HS-27A (cell line): ENCODE measurements around the gene SHFL.

Experiments used
- DNase-seq: peaks from one replicate; pipeline ENCODE4 v3.0.0-alpha.2; 2012; ENCODE audit warnings: low read depth, missing footprints

The SHFL gene

DNA sequence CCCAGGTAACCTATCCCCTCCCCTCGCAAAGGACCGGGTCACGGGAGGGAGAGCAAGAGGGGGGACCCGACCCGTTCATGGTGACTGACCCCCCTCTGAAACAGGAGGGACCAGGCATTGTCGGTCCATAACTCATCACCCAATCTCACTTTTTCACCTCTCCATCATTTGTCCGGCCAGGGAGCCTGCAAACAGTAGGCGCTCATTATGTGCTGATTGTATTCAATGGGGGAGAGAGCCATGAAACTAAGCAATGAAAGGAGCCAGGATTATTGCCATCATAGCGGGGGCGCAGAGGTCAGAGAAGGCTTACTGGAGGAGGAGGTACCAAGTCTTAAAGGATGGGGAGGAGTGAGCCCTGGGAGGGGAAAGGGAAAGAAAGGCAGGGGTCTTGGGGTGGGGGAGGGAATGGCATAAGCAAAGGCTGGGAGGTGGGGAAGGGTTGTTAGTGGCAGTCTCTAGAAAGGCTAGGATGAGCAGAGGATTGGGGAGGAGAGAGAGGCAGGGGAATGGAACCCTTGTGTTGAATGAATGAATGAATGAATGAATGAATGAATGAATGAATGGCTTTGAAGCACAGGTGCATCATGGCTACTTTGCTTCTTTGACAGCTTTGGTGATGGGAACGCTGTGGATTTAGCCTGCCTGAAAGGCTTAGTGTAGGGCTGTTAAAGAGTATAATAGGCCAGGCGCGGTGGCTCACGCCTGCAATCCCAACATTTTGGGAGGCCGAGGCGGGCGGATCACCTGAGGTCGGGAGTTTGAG is 1.4 kb downstream of the SHFL start:
- DNase-seq = no peak

GRCh38 chr19:10088949-10089554 is 2.9 kb downstream of the SHFL start:
- DNase-seq = no peak

- DNase-seq = no peak
These were observed 3.8 kb downstream of the SHFL start for GRCh38 chr19:10089801-10090375.

GRCh38 chr19:10091370-10091687 is 5.2 kb downstream of the SHFL start:
- no peak for DNase-seq

DNA sequence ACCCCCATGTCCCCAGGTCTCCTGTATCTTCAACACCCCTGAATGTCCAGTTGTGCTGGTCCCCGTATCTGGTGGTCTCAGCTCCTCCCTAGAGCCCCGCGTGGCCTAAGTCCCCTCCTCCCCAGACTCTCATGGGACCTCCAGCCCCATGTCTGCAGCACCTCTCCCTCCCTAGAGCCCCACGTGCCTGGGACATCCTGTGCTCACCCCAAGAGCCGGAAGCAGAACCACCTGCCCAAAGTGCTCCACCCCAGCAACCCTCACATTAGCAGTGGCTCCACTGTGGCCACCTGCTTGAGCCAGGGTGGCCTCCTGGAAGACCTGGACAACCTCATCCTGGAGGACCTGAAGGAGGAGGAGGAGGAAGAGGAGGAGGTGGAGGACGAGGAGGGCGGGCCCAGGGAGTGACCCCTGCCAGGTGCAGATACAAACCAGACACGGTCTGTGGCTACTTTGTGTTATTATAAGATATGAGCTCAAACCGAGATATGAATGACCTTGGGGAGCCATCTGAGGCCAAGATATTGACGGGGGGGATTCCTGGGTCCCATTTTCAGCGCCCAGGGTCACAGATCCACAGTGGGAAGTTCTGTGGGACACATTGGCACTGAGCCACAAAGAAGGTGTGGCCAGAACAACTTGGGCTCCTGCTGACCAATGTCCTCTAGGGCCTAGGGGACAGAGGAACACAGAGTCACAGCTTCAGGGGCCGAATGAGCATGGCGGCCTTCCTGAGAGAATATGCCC is 6.0 kb downstream of the SHFL start:
- DNase-seq = no peak

DNA sequence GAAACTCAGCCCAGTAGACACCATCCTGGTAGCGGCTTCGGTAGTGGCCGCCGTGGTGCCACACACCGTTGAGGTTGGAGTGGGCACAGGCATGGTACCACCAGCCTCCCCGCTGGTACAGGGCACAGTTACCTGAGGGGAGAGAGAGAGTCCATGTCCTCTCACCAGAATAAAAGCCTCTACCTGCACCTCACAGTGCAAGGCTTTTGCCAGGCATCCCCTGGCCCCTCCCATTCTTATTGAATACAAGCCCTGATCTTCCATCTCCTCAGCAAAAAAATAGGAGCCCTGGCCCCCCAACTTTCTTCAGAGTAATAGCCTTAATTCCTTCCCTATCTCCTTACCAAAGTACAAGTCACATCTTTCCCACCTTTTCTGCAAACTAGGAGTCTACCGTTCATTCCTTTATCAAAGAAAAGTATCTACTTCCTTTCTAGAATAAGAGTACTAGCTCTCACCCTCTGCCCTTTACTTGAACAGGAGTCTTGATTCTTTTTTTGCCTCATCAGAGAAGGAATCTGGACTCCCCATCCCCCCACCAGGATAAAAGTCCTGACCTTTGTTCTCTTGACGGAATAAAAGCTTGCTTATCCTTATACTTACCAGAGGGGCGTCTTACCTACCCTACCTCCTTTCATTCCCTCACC is 6.7 kb downstream of the SHFL start:
- DNase-seq = no peak

GRCh38 chr19:10093295-10094186 is 7.4 kb downstream of the SHFL start:
- DNase-seq = no peak

DNA sequence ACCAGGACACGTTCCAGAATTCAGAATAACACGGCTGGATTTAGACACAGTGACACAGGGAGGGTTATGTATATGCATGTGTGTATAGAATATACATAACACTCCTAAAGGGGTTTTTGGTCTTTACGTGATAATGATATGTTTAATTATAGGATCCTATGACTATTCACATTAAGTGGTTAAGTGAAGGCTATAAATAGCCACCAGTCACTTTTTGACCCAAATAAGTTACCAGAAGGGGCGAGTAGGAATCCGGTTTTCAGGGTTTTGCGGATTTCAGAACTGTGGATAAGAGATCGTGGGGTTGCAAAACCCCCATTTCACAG is 9.5 kb downstream of the SHFL start:
- DNase-seq = no peak

GRCh38 chr19:10095948-10096614 is 10.0 kb downstream of the SHFL start:
- peak; percentile 59 for DNase-seq

DNA sequence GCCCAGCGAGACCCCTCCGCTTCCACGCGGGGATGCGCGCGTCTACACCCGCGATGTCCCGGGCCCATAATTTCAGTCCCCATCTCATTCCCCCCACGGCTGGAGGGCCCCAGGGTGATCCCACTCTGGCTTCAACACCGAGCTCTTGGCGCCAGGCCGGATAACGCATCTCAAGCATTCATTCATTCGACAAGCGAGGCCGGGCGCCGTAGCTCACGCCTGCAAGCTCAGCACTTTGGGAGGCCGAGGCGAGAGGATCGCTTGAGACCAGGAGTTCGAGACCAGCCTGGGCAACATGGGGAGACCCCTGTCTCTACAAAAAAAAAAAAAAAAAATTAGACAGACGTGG is 10.5 kb downstream of the SHFL start:
- DNase-seq = no peak

DNA sequence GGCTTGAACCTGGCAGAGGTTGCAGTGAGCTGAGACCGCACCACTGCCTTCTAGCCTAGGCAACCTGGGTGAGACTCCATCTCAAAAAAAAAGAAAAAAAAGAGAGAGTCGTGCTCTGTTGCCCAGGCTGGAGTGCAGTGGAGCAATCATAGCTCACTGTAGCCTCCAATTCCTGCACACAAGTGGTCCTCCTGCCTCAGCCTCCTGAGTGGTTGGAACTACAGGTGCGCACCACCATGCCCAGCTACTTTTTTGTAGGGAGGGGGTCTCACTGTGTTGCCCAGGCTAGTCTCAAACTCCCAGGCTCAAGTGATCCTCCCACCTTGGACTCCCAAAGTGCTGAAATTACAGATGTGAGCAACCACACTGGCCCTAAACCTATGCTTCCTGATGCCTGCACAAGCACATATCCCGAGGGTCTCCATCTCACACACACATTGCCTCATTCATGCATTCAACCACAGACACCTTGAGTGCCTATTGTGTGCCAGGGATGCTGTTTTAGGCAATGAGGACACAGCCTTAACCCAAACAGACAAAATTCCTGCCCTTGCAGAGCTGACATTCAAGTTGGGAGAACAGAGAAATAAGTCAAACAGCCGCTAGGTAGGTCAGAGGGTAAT is 14.2 kb downstream of the SHFL start:
- no peak for DNase-seq

DNA sequence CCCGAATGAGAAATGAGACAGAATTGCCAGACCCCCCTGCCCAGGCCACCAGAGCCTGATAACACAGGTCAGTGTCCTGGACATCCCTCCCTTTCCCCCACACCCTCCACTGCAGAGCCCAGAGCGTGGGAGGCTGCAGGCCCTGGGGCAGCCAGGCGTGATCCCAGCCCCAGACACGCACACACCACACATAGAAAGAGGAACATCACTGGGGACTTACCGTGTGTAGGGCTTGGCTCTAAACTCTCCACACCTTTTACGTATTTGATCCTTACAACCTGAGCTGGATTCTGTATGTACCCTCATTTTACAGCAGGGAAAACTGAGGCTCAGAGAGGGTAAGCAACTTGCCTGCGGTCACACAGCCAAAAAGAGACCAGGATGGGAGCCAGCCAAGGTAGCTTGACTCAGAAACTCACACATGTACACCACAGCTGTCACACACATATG is 16.7 kb downstream of the SHFL start:
- DNase-seq = no peak

GRCh38 chr19:10104130-10104513 is 18.0 kb downstream of the SHFL start:
- no peak for DNase-seq

DNA sequence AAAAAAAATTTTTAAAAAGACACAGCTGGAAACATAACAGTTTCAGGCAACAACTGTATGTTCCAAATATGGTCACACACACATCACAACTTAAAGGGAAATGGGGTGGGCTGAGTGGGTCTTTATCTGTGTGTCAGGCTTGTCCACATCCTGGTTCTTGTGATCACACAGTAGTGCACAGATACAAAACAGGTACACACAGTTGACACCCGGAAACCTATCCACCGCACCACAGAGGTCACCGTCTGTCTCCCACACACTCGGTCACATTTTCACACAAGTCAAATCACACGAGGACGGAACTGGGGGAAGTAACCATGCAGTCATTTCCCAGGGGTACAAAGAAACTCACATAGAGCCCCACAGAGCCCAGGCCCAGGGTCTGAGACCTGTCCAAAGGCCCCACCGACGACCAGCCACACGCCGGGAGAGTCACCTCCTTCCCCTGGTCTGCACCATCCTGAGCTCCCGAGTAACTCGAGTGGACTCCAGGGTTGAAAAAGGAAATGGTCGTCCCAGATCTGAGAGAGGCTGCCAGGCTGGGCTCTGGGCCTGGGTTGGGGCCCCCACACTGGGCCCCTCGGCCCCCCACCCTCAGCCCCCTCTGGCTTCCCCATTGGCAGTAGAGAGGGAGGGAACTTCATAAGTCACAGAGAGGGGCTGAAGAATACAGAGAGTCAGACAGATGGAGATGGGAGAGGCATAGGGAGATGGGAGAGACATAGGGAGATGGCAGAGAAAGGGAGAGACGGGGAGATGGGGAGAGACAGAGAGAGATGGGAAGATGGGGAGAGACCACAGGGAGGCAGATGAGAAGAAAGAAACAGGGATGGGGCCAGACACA is 18.8 kb downstream of the SHFL start:
- DNase-seq = no peak

DNA sequence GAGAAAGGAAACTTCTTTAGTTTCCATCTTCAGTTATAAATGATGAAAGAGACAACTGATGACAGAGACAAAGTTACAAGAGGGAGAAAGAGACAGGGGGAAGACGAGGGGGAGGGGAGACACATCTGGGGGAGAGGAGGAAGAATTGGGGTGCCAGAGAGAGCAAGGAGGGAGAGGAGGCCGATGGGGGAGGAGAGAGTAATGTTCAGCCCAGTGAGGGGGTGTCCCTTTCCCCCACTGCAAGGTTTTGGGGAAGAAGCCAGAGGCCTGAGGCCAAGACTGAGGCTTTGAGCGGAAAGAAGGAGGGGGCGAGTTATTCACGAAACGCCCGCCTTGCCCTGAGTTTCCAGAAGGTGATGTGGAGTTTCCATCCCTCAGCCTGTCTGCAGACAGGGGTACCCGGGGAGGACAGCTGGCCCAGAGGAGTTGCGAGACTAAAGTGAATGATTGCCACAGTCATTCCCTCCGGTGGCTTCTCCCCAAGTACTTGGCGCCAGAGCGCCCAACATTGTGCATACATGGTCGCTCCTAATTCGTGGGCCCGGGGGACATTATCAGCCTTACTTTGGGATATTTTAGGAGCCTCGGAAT is 19.5 kb downstream of the SHFL start:
- DNase-seq = no peak

GRCh38 chr19:10106100-10106936 is 20.2 kb downstream of the SHFL start, which contains the start of gene PPAN:
Gene PPAN, plus strand, starts transcription at chr19:10106362. Its CDS starts 33 bp downstream, at chr19:10106395.
- peak; percentile 89 for DNase-seq

GRCh38 chr19:10107254-10107653 is 21.1 kb downstream of the SHFL start:
- DNase-seq = no peak

DNA sequence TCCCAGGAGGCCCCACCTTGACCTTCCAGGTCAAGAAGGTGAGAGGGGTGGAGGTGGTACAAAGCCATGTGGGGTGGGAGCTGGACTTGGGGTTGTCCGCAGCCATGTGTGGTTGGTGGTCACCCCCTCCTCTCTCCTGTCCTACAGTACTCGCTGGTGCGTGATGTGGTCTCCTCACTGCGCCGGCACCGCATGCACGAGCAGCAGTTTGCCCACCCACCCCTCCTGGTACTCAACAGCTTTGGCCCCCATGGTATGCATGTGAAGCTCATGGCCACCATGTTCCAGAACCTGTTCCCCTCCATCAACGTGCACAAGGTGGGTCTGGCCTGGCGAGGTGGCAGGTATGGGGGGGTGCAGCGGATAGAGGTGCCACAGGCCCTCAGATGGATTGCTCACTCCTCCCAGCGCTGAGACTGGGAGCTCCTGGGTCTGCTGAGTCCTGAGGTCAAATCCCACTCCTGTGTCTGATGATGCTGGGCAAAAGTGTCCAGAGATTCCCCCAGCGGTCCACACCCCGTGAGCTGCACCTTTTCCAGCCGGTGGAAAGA is 21.8 kb downstream of the SHFL start:
- no peak for DNase-seq
